Spleen (tissue), 11 donors: Measurements from ENCODE around the gene RHOF. TPM values are rescaled to one million over a fixed set of nuclear protein-coding genes. Genes with fewer than 3 reads are reported as not detected.
"Not testable (repeated sequence)": the region's sequence is repeated elsewhere in the genome, so short reads cannot be mapped to it uniquely, and the experiment has no call there.

Source experiments
- DNase-seq: peaks from one replicate; pipeline ENCODE4 v3.0.0-alpha.2; 2020
- H3K27ac ChIP-seq, 8 donors: fragments of 200-600 bp; sonication (generic) in 7 of 8; 1 replicate in 4 of 8; 2 replicates in 4 of 8; pipeline versions ENCODE4 v1.5.0 to v1.8.0; 2016 to 2021; ENCODE audit warnings: inconsistent platforms in 4 of 8, mild to moderate bottlenecking in 4 of 8, moderate library complexity in 1 of 8
- H3K27me3 ChIP-seq, 7 donors: fragments of 200-600 bp; sonication (generic) in 6 of 7; replicated peaks in 1 of 7; 1 replicate in 4 of 7; 2 replicates in 3 of 7; pipeline versions ENCODE4 v1.5.0 to v1.8.0; 2016 to 2021; ENCODE audit warnings: inconsistent platforms in 3 of 7, mild to moderate bottlenecking in 1 of 7
- H3K36me3 ChIP-seq, 6 donors: fragments of 200-600 bp; sonication (generic) in 5 of 6; 1 replicate in 4 of 6; 2 replicates in 2 of 6; pipeline versions ENCODE4 v1.5.0 to v1.8.0; 2016 to 2021; ENCODE audit warnings: inconsistent platforms in 2 of 6
- H3K4me1 ChIP-seq, 6 donors: fragments of 200-600 bp; sonication (generic) in 5 of 6; 1 replicate in 3 of 6; 2 replicates in 3 of 6; pipeline versions ENCODE4 v1.5.0 to v1.8.0; 2016 to 2021; ENCODE audit warnings: inconsistent platforms in 3 of 6
- H3K4me3 ChIP-seq, 8 donors: fragments of 200-600 bp; sonication (generic) in 7 of 8; 1 replicate in 4 of 8; 2 replicates in 4 of 8; pipeline versions ENCODE4 v1.5.0 to v1.8.0; 2016 to 2021; ENCODE audit warnings: inconsistent platforms in 4 of 8, mild to moderate bottlenecking in 4 of 8, moderate library complexity in 2 of 8
- H3K9me3 ChIP-seq, 8 donors: fragments of 200-600 bp; sonication (generic) in 7 of 8; 1 replicate in 4 of 8; 2 replicates in 4 of 8; pipeline versions ENCODE4 v1.5.0 to v1.8.0; 2016 to 2021; ENCODE audit warnings: inconsistent platforms in 4 of 8
- CTCF ChIP-seq, 11 experiments: fragments of 200-600 bp in 7 of 11; fragments of 450-650 bp in 4 of 11; sonication (generic) in 4 of 11; IDR thresholded peaks in 8 of 11; conservative IDR thresholded peaks in 3 of 11; 1 replicate in 7 of 11; 2 replicates in 4 of 11; pipeline versions ENCODE4 v1.4.0 to v1.8.0; 2016 to 2021; ENCODE audit warnings: antibody characterized with exemption in 11 of 11, inconsistent platforms in 4 of 11, mild to moderate bottlenecking in 1 of 11
- POLR2A ChIP-seq, 3 donors: fragments of 450-650 bp; IDR thresholded peaks; one replicate each; pipeline ENCODE4 v1.5.1; 2017; ENCODE audit warnings: antibody characterized with exemption in 3 of 3, mild to moderate bottlenecking in 1 of 3
- POLR2AphosphoS5 ChIP-seq, 3 donors: sonication (generic); formaldehyde crosslinking; IDR thresholded peaks; one replicate each; pipeline ENCODE4 v1.5.1; 2017; ENCODE audit warnings: antibody characterized with exemption in 3 of 3
- WGBS, 5 donors: extraction: QIAGEN DNeasy Blood & Tissue Kit in 3 of 5; methylation state at CpG; one replicate each; pipeline versions ENCODE4 v1.1.5 to v1.1.7; 2013 to 2018; 5-methylcytosine and 5-hydroxymethylcytosine counted together
- intact Hi-C: fragments of 100-400 bp; cut with DNase I; formaldehyde crosslinking; loops from one replicate; pipeline ENCODE4 v1.15.0; 2023; ENCODE audit warnings: low total_unique reads
- polyA plus RNA-seq, 3 donors: library from polyadenylated mRNA; stranded (reverse); fragments of 200-250 nt; gene quantifications; one replicate each; pipeline ENCODE4 v1.2.1, GENCODE V29; 2013
- total RNA-seq, 7 donors: library from RNA; depleted of rRNA in 3 of 7; stranded (reverse); fragments of >200 nt in 3 of 7; fragmentation: NEBNext Ultra II Directional in 4 of 7; extraction: Animal tissue kit (Norgen Biotek cat#: 25700) in 4 of 7; gene quantifications; one replicate each; pipeline versions ENCODE4 v1.1.0 to v1.2.1, GENCODE V29; 2016 to 2021
- donor health status: healthy with polysubstance abuse.
- donor health status: DM: no; HTN: no; CAD: no; lungs with moderate emphysema.
- donor health status: DM: no; HTN: no; CAD: no.
- donor health status: Bipolar disorder and iron deficiency.
- donor health status: healthy.
- donor health status: DM: no; HTN: no; CAD: no.
- donor health status: DM: yes; HTN: yes; CAD: no.

Gene RHOF
- total and polyA plus RNA-seq, 10 donors: 18.4 to 71.7 (median 52.6) TPM

GRCh38 chr12:121765573-121765972, 27.9 kb downstream of the RHOF start:
- Histone ChIP-seq H3K4me1 (peaks cover 0 to 5% (median 0%) of the 10 kb centered on the region in 6 donors), H3K27me3 (no peaks in the 10 kb centered on the region), H3K4me3 (no peak overlapping the region), H3K27ac (no peak overlapping the region), H3K9me3 (no peaks in the 10 kb centered on the region), H3K36me3 (no peaks in the 10 kb centered on the region)
- TF ChIP-seq POLR2A (IDR thresholded peaks at IDR 0.05): no peak
- TF ChIP-seq POLR2AphosphoS5 (IDR thresholded peaks at IDR 0.05): no peak
- TF ChIP-seq CTCF (IDR thresholded peaks at IDR 0.05 in 8 of 11, conservative IDR thresholded peaks at IDR 0.05 in 3 of 11): no peak
- no peak for DNase-seq
- intact Hi-C loops: no loop called here
- WGBS, 5 donors: 83 to 93% (median 90%) methylated on average over 5 of the region's 5 CpGs

GRCh38 chr12:121764808-121765207, 28.7 kb downstream of the RHOF start:
- H3K36me3 ChIP-seq: no peaks in the 10 kb centered on the region
- peaks cover 0 to 1% (median 0%) of the 10 kb centered on the region in 6 donors for H3K4me1 ChIP-seq
- H3K27ac ChIP-seq: no peak overlapping the region
- no peaks in the 10 kb centered on the region for H3K27me3 ChIP-seq
- no peak for DNase-seq
- no peak for TF ChIP-seq POLR2A (IDR thresholded peaks at IDR 0.05)
- no peak for TF ChIP-seq POLR2AphosphoS5 (IDR thresholded peaks at IDR 0.05)
- no peak overlapping the region for H3K4me3 ChIP-seq
- WGBS, 5 donors: 91 to 95% (median 94%) methylated on average over 3 of the region's 3 CpGs
- intact Hi-C loops: no loop called here
- H3K9me3 ChIP-seq: no peaks in the 10 kb centered on the region

- WGBS, 5 donors: 89 to 95% (median 93%) methylated on average over 6 of the region's 6 CpGs
- H3K9me3 ChIP-seq: no peaks in the 10 kb centered on the region
- no peaks in the 10 kb centered on the region for H3K4me1 ChIP-seq
- H3K4me3 ChIP-seq: no peak overlapping the region
- no peaks in the 10 kb centered on the region for H3K27me3 ChIP-seq
- TF ChIP-seq CTCF (IDR thresholded peaks at IDR 0.05 in 8 of 11, conservative IDR thresholded peaks at IDR 0.05 in 3 of 11) (no peak), POLR2A (IDR thresholded peaks at IDR 0.05) (no peak), POLR2AphosphoS5 (IDR thresholded peaks at IDR 0.05) (no peak)
- no peak for DNase-seq
- intact Hi-C loops: no loop called here
- H3K36me3 ChIP-seq: peaks cover 0 to 5% (median 0%) of the 10 kb centered on the region in 6 donors
- H3K27ac ChIP-seq: no peak overlapping the region
Measured at GRCh38 chr12:121762269-121762668, 31.2 kb downstream of the RHOF start.

- WGBS, 5 donors: 92 to 97% (median 97%) methylated on average over 6 to 22 of the region's 22 CpGs
- intact Hi-C loops: not testable (repeated sequence)
Measured at GRCh38 chr12:121758536-121758935, 35.0 kb downstream of the RHOF start.

GRCh38 chr12:121755591-121755990, 37.9 kb downstream of the RHOF start:
- H3K4me3 ChIP-seq: no peak overlapping the region
- WGBS, 5 donors: 88 to 96% (median 94%) methylated on average over 3 of the region's 3 CpGs
- TF ChIP-seq CTCF (IDR thresholded peaks at IDR 0.05 in 8 of 11, conservative IDR thresholded peaks at IDR 0.05 in 3 of 11) (no peak), POLR2AphosphoS5 (IDR thresholded peaks at IDR 0.05) (no peak), POLR2A (IDR thresholded peaks at IDR 0.05) (no peak)
- H3K27ac ChIP-seq: no peak overlapping the region
- no peaks in the 10 kb centered on the region for H3K27me3 ChIP-seq
- peaks cover 0 to 5% (median 0%) of the 10 kb centered on the region in 6 donors for H3K4me1 ChIP-seq
- H3K9me3 ChIP-seq: no peaks in the 10 kb centered on the region
- H3K36me3 ChIP-seq: peaks cover 0 to 21% (median 0%) of the 10 kb centered on the region in 6 donors
- no peak for DNase-seq
- intact Hi-C loops: no loop called here

More at GRCh38 chr12:121758536-121758935, 35.0 kb downstream of the RHOF start:
- H3K4me3 ChIP-seq, DNase-seq, H3K4me1 ChIP-seq, H3K27me3 ChIP-seq, H3K36me3 ChIP-seq, H3K27ac ChIP-seq, H3K9me3 ChIP-seq: not testable (repeated sequence)
